T-helper 9 cell (primary cell): Measurements from ENCODE around the gene MYB.

Experiments
- DNase-seq: peaks from one replicate; pipeline ENCODE4 v3.0.0-alpha.2; 2020

The MYB gene

DNA sequence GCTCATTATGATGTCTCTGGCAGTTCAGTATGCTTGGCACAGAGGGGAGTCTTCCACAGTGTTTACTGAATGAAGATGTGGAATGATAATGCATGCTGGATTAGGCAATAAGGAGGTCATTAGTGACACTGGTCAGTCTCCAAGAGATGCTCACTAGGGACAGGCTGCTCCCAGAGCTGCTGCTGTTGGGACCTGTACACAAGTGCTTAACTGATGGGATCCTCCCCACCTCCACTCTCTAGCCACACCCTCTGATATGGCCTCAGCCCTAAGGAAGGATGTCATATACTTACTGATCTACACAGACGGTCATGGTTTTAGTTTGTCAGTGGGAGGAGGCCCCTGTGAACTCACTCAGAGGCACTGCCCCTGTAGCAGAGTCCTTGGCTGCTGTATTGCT lies 73.4 kb downstream of the MYB start:
- no peak for DNase-seq

GRCh38 chr6:135256866-135257265 lies 75.8 kb downstream of the MYB start:
- no peak for DNase-seq

- DNase-seq = no peak
Observed at GRCh38 chr6:135257631-135258405, 76.7 kb downstream of the MYB start.

DNA sequence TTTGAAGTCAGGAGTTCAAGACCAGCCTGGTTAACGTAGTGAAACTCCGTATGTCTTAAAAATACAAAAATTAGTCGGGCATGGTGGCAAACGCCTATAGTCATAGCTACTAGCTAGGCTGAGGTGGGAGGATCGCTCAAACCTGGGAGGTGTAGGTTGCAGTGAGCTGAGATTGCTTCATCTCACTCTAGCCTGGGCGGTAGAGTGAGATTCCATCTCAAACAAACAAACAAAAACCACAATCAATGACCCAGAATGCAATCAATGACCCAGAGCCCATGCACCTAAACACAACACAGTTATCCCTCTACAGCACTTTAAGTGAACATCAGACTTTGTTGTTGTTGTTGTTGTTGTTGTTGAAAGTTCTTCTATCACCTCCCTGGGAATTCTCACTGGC lies 77.9 kb downstream of the MYB start:
- DNase-seq = no peak

DNA sequence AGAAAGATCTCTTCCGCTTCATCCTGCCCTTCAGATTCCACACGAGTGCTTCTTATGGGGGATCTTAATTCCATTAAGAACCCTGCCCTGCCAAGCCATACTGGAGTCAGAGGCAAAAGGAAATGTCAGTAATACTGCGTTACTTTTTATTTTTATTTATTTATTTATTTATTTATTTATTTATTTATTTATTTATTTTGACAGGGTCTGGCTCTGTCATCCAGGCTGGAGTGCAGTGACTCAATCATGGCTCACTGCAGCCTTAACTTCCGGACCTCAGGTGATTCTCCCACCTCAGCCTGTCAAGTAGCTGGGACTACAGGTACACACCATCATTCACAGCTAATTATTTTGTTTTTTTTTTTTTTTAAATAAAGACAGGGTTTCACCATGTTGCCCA lies 79.5 kb downstream of the MYB start:
- DNase-seq = no peak

DNA sequence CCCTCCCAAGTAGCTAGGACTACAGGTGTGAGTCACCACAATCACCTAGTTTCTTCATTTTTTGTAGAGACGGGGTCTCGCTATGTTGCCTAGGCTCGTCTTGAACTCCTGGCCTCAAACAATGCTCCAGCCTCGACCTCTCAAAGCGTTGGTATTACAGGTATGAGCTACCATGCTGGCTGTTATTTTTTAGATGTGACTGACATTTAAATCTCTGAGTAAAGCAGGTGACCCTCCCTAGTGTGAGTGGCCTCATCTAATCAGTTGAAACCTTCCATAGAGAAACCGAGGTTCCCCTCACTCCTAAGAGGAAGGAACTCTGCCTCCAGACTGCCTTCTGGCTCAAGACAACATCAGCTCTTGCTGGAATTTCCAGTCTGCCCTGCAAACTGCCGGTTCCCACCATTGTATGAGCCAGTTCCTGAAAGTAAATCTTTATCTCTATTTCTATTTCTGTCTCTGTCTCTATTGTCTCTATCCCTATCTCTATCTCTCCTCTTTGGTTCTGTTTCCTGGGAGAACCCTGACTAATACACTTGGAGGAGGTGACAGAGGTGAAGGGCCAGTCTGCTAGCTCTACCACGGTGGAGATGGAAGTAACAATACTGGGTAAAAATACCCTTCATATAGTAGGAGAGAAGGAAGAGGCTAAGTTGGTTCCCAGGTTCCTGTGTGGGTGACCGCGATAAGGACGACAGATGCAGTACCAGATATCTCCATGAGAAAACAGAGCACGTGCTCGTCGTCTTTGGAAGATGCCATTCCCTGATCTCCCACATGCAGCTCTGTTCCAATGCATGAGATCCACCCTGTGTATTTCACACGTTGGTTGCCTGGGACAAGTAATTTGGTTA lies 81.0 kb downstream of the MYB start:
- no peak for DNase-seq

DNA sequence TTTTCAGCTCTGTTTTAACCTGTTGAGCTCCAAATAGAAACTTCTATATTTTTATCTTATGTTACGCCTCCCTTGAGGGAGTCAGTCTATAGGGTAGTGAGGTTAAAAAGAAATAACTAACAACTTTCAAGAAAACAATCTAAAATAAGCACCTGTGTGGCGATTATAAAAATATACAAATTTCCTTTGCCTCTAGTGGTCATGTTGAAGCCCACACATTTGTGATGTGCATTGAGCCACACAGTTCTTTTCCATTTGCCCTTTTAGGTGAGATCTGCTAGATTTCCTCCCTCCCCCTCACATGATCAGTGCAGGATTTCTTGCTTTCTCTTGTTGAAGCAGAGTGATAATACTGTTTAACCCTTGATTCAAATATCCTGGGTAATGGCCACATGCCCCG lies 84.2 kb downstream of the MYB start:
- no peak for DNase-seq

GRCh38 chr6:135266675-135267074 lies 85.6 kb downstream of the MYB start:
- DNase-seq = no peak

DNA sequence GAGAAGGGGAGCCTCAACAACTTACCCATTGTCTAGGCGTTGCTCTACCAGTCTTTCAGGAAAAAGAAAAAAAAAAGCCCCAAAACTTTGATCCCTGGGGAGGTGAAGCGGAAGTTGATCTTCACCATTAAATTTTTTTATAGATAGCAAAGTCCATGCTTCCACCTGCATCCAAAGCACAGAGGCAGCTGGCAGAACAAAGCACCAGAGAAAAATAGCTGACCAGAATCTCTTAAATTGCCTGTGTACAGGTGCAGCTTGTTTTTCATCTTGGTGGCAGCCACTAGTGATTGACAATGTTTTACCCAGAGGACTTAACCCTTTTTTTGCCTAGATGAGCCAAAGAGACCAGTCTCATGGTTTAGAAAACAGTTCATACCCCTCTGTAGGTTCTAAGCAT lies 86.0 kb downstream of the MYB start:
- no peak for DNase-seq

DNA sequence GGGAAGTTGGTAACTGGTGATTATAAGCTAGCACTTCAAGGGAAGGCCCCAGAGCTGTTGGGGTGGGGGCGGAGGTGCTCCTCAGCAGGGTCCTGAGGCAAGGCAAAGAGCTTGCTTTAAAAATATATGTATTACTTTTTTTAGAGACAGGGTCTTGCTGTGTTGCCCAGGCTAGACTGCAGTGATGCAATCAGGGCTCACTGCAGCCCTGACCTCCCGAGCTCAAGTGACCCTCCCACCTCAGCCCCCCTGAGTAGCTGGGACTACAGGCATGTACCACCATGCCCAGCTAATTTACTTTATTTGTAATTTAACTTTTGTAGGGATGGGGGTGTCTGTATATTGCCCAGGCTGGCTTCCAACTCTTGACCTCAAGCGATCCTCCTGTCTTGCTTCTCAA lies 87.2 kb downstream of the MYB start:
- DNase-seq = no peak

DNA sequence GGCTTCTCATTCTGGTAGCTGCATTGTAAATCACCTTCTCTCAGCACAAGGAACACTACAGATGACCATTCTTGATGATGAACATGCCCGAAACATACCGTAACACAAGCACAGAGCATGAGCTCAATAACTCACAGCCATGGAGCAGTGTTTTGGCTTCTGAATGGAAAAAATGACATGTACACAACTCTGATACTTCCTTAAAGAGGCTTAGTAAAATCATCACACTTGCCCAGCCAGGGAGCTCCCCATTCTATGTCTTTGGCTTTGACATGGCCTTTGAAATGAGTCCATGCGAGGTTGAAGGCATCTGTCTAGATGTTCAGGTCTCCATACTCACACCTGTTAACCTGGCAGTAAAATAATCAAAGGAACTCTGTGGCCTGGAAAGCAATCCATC lies 87.6 kb downstream of the MYB start:
- DNase-seq = no peak
